ENCODE results near the gene PRR35. TPM values are rescaled to one million over a fixed set of nuclear protein-coding genes. Genes with fewer than 3 reads are reported as not detected.

PRR35 gene
- total RNA-seq, result not detected
- polyA plus RNA-seq, result not detected
- long read RNA-seq, donor 1, result 0 reads
- long read RNA-seq, donor 2, result 0 reads
- long read RNA-seq, donor 3, result 0 reads
- long read RNA-seq, donor 4, result 0 reads
- long read RNA-seq, donor 5, result 0 reads
- long read RNA-seq, donor 6, result 0 reads
- long read RNA-seq, donor 7, result 0 reads
- long read RNA-seq, donor 8, result 0 reads
- long read RNA-seq, donor 9, result 0 reads
- long read RNA-seq, donor 10, result 0 reads

DNA sequence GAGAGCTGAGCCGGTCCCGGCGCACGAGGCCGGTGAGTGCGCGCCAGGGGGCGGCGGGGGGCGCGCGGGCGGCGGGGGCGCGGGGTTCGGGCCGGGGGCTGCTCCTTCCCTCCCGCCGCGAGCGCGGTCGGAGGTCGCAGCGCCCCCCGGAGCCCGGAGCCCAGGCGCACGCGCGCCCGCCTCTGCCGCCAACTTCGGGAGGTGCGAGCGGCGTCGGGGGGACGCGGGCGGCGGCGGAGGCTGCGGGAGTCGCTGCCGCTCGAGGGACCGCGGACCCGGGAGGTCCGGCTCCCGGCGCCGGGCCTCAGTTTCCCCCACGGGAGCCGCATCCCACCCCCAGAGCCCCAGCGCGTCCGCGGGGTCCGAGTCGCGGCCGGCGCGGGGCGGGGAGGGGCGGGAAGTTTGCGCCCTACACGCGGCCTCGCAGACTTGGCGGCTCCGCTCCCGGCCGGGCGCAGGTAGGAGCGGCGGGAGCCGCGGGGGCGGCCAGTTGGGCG lies at the start of gene PRR35:
Gene PRR35 (plus strand): TSS at position 191 of the 497 bp plus-strand sequence. CDS start 2,901 bp downstream, outside the sequence.
- intact Hi-C loops (cut with DNase I; ENCODE audit: low total_unique reads), result no loop called here
- Histone ChIP-seq H3K27ac (no peak within 1 kb of the TSS), H3K4me3 (peak within 1 kb of the TSS in 3 of 4 donors; percentile 3 to 20 (median 16)), H3K4me1 (peaks cover 13 to 26% (median 18%) of the 10 kb centered on the region in 4 donors), H3K36me3 (no peaks in the 10 kb centered on the region), H3K27me3 (peaks cover 19 to 77% (median 39%) of the 10 kb centered on the region in 3 donors), H3K9me3 (no peaks in the 10 kb centered on the region)
- WGBS, 5 donors, result 2 to 4% (median 3%) methylated on average over 25 to 82 of the region's 84 CpGs; no CpG with 5 or more reads in 1 of the 5 donors
- DNase-seq, result no peak
- TF ChIP-seq, protein P1, sequence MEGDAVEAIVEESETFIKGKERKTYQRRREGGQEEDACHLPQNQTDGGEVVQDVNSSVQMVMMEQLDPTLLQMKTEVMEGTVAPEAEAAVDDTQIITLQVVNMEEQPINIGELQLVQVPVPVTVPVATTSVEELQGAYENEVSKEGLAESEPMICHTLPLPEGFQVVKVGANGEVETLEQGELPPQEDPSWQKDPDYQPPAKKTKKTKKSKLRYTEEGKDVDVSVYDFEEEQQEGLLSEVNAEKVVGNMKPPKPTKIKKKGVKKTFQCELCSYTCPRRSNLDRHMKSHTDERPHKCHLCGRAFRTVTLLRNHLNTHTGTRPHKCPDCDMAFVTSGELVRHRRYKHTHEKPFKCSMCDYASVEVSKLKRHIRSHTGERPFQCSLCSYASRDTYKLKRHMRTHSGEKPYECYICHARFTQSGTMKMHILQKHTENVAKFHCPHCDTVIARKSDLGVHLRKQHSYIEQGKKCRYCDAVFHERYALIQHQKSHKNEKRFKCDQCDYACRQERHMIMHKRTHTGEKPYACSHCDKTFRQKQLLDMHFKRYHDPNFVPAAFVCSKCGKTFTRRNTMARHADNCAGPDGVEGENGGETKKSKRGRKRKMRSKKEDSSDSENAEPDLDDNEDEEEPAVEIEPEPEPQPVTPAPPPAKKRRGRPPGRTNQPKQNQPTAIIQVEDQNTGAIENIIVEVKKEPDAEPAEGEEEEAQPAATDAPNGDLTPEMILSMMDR (IDR thresholded peaks at IDR 0.05), result no peak
- TF ChIP-seq POLR2AphosphoS5 (IDR thresholded peaks at IDR 0.05), result no peak
- TF ChIP-seq EP300 (IDR thresholded peaks at IDR 0.05), result no peak
- TF ChIP-seq POLR2A (IDR thresholded peaks at IDR 0.05), result no peak

DNA sequence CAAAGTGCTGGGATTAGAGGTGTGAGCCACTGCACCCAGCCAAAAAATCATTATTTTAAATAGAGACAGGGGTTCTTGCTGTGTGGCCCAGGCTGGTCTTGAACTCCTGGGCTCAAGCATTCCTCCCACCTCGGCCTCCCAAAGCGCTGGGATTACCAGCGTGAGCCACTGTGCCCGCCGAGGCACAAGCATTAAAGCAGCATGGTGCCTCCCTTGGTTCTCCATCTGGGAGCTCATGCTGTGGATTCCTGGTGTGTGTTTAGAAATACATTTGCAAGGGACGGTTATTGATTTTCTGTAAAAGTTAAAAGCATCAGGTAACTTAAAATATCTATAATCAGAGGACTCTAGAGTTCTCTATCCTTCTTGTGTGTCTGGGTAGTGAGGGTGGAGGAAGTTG lies 47.4 kb upstream of the PRR35 start:
- Histone ChIP-seq H3K4me1 (no peaks in the 10 kb centered on the region), H3K27ac (no peak overlapping the region), H3K9me3 (no peaks in the 10 kb centered on the region), H3K4me3 (no peak overlapping the region), H3K36me3 (peaks cover 4 to 65% (median 49%) of the 10 kb centered on the region in 4 donors), H3K27me3 (no peaks in the 10 kb centered on the region)
- 89 to 97% (median 94%) methylated on average over 1 to 6 of the region's 6 CpGs for WGBS, 5 donors
- no peak for TF ChIP-seq EP300 (IDR thresholded peaks at IDR 0.05)
- TF ChIP-seq, protein P1 (IDR thresholded peaks at IDR 0.05), result no peak
- TF ChIP-seq POLR2AphosphoS5 (IDR thresholded peaks at IDR 0.05), result no peak
- no peak for TF ChIP-seq POLR2A (IDR thresholded peaks at IDR 0.05)
- DNase-seq, result no peak
- intact Hi-C loops (cut with DNase I; ENCODE audit: low total_unique reads), result no loop called here

- Histone ChIP-seq H3K36me3 (peaks cover 7 to 68% (median 50%) of the 10 kb centered on the region in 4 donors), H3K4me1 (no peaks in the 10 kb centered on the region), H3K27ac (no peak overlapping the region), H3K27me3 (no peaks in the 10 kb centered on the region), H3K9me3 (no peaks in the 10 kb centered on the region), H3K4me3 (no peak overlapping the region)
- no peak for DNase-seq
- intact Hi-C loops (cut with DNase I; ENCODE audit: low total_unique reads), result no loop called here
- WGBS, 5 donors, result 85 to 96% (median 90%) methylated on average over 8 to 10 of the region's 10 CpGs
- TF ChIP-seq POLR2AphosphoS5 (IDR thresholded peaks at IDR 0.05), result no peak
- no peak for TF ChIP-seq EP300 (IDR thresholded peaks at IDR 0.05)
- TF ChIP-seq POLR2A (IDR thresholded peaks at IDR 0.05), result no peak
- TF ChIP-seq, protein P1 (IDR thresholded peaks at IDR 0.05), result no peak
Measured at GRCh38 chr16:513950-514349, 46.2 kb upstream of the PRR35 start.

DNA sequence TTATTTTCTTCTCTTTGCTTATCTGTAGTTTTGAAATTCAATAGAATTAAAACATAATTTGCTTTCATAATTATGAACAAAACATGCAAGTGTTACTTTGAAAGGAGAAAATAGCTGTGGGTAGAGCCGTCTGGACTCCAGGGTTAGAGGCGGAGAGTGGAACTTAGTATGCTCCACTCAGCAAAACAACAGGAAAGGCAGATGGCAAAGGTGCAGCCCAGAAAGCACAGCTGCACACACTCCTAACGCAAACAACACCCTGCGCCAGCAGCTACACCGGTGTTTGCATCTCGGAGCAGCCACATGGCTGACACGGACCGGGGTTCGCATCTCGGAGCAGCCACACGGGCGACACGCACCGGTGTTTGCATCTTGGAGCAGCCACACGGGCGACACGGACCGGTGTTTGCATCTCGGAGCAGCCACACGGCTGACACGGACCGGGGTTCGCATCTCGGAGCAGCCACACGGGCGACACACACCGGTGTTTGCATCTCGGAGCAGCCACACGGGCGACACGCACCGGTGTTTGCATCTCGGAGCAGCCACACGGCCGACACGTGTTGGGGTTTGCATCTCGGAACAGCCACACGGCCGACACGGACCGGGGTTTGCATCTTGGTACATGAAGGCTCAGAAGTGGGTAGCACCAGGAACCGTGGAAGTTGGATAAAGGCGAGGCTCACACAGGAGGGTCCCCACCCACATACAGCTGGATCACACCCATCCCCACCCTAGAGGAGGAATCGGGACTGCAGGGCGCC lies 44.8 kb upstream of the PRR35 start:
- TF ChIP-seq, protein P1 (IDR thresholded peaks at IDR 0.05), result no peak
- TF ChIP-seq POLR2A (IDR thresholded peaks at IDR 0.05) (no peak), POLR2AphosphoS5 (IDR thresholded peaks at IDR 0.05) (no peak), EP300 (IDR thresholded peaks at IDR 0.05) (no peak)
- H3K4me3 ChIP-seq, result no peak overlapping the region
- DNase-seq, result no peak
- no peaks in the 10 kb centered on the region for H3K9me3 ChIP-seq
- no peaks in the 10 kb centered on the region for H3K4me1 ChIP-seq
- H3K27ac ChIP-seq, result no peak overlapping the region
- peaks cover 19 to 71% (median 57%) of the 10 kb centered on the region in 4 donors for H3K36me3 ChIP-seq
- WGBS, 5 donors, result 89 to 93% (median 91%) methylated on average over 29 to 45 of the region's 45 CpGs
- H3K27me3 ChIP-seq, result no peaks in the 10 kb centered on the region
- intact Hi-C loops (cut with DNase I; ENCODE audit: low total_unique reads), result no loop called here

Measured in stomach (tissue), 19 donors.